ENCODE data around the gene ELFN1.

The ELFN1 gene

GRCh38 chr7:1779445-1779844 is 109.4 kb downstream of the ELFN1 start:
- TF ChIP-seq ZFX (IDR thresholded peaks at IDR 0.05; ENCODE audit: borderline replicate concordance) = no peak
- TF ChIP-seq CTCF (IDR thresholded peaks at IDR 0.05) = no peak
- no peak overlapping the region for H3K27ac ChIP-seq

- H3K27ac ChIP-seq = no peak overlapping the region
- no peak for TF ChIP-seq CTCF (IDR thresholded peaks at IDR 0.05)
- TF ChIP-seq ZFX (IDR thresholded peaks at IDR 0.05; ENCODE audit: borderline replicate concordance) = no peak
Measured at GRCh38 chr7:1781369-1781768, 111.3 kb downstream of the ELFN1 start.

GRCh38 chr7:1785839-1786238 is 115.8 kb downstream of the ELFN1 start:
- TF ChIP-seq ZFX (IDR thresholded peaks at IDR 0.05; ENCODE audit: borderline replicate concordance) (no peak), CTCF (IDR thresholded peaks at IDR 0.05) (no peak)
- no peak overlapping the region for H3K27ac ChIP-seq

GRCh38 chr7:1787241-1787640 is 117.2 kb downstream of the ELFN1 start:
- no peak overlapping the region for H3K27ac ChIP-seq

GRCh38 chr7:1787681-1788235 is 117.7 kb downstream of the ELFN1 start:
- TF ChIP-seq ZFX (IDR thresholded peaks at IDR 0.05; ENCODE audit: borderline replicate concordance) (no peak), CTCF (IDR thresholded peaks at IDR 0.05) (no peak)
- H3K27ac ChIP-seq = no peak overlapping the region

More at GRCh38 chr7:1787241-1787640, 117.2 kb downstream of the ELFN1 start:
- no peak for TF ChIP-seq ZFX (IDR thresholded peaks at IDR 0.05; ENCODE audit: borderline replicate concordance)
- TF ChIP-seq CTCF (IDR thresholded peaks at IDR 0.05) = no peak

- H3K27ac ChIP-seq = no peak overlapping the region
- TF ChIP-seq ZFX (IDR thresholded peaks at IDR 0.05; ENCODE audit: borderline replicate concordance) (no peak), CTCF (IDR thresholded peaks at IDR 0.05) (peak; percentile 61)
Measured at GRCh38 chr7:1794888-1795542, 124.9 kb downstream of the ELFN1 start.

Measured in 22Rv1 (cell line).